Fibroblast of skin of scalp (primary cell): ENCODE results near the gene UVSSA. TPM values are rescaled to one million over a fixed set of nuclear protein-coding genes. Genes with fewer than 3 reads are reported as not detected.

Source experiments
- DNase-seq: peaks from one replicate; pipeline ENCODE4 v3.0.0-alpha.2; 2013
- polyA plus RNA-seq, 2 experiments: library from polyadenylated mRNA; unstranded; fragments of 120-200 nt; gene quantifications; one replicate each; pipeline ENCODE4 v1.2.1, GENCODE V29; 2013; ENCODE audit not compliant: insufficient read length in 2 of 2

The UVSSA gene
- polyA plus RNA-seq (2013, experiment 1 of 2; ENCODE audit: insufficient read length): 9.5 TPM
- polyA plus RNA-seq (2013, experiment 2 of 2; ENCODE audit: insufficient read length): 8.8 TPM

GRCh38 chr4:1346781-1347409 is at the start of gene UVSSA:
Gene UVSSA (plus strand): TSS chr4:1347208. CDS start chr4:1348092, 884 bp downstream.
- peak; percentile 100 for DNase-seq

GRCh38 chr4:1297456-1298325 is 49.3 kb upstream of the UVSSA start:
- DNase-seq: no peak

GRCh38 chr4:1298461-1298860 is 48.5 kb upstream of the UVSSA start:
- no peak for DNase-seq

GRCh38 chr4:1299301-1299860 is 47.6 kb upstream of the UVSSA start:
- DNase-seq: no peak

- peak; percentile 14 for DNase-seq
Observed at GRCh38 chr4:1300466-1301455, 46.2 kb upstream of the UVSSA start.

DNA sequence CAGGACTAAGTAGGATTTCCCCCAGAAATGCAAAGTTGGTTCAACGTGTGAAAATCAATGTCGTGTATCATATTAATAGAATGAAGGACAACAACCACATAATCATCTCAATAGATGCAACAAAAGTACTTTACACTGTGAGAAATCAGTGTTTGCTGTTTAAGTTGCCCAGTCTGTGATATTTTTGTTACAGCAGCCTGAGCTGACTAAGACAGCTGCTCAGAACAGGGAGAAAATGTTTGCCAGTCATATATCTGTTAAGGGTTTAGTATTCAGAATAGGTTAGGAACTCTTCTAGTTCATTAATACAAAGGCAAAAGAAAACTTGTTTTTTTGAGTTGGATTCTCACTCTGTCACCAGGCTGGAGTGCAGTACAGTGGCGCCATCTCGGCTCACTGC is 44.8 kb upstream of the UVSSA start:
- DNase-seq: no peak

GRCh38 chr4:1305261-1305711 is 41.7 kb upstream of the UVSSA start:
- no peak for DNase-seq

DNA sequence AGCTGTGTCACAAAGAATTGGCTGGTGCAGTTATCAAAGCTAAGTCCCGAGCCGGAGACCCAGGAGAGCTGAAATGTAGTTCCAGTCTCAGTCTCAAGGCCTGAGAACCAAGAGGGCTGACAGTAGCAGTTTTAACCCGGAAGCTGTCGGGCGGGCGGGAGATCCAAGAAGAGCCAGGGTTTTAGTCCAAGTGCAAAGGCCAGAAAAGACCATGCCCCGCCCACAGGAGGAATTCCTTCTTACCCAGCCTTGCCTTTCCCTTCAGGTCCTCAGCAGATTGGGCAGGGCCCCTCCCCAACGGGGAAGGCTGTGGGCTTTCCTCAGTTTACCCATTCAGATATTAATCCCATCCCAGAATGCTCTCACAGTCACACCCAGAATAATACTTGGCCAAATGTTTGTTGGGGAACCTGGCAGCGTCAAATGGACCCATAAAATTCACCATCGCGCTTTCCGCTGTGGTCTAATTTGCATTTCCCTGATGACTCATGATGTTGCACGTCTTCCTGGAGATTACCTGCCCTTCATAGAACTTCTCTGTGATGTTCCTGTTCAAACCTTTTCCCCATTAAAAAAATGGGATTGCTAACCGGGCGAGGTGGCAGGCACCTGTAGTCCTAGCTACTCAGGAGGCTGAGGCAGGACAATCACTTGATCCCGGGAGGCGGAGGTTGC is 41.1 kb upstream of the UVSSA start:
- no peak for DNase-seq

DNA sequence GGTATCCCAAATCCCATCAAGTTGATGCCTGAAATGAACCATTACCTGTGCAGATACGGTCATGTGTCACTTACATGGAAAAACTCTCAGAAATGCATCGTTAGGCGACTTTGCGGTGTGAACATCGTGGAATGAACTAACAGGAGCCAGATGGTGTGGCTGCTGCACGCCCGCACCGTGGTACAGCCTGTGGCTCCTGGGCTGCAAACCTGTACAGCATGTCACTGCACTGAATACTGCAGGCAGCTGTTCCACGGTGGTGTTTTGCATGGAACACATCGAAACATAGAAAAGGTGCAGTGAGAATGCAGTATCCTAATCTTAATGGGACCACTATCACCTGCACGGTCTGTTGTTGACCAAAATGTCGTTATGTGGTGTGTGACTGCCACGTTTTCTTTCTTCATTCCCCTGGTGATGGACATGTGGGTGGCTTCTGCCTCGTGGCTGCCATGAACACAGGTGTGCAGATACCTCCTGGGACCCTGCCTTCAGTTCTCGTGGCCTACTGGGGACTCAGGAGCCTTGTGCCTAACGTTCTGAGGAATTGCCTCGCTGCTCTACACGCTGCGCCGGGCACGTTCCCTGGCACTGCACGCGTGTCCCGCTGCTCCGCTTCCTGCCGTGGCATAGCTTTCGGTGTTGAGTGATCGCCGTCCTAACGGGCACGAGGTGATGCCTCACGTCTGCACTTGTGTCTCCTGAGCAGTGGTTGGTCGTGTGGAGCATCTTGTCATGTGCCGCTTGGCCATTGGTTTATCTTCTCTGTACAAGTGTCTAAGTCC is 38.9 kb upstream of the UVSSA start:
- no peak for DNase-seq

- DNase-seq: peak; percentile 92
Observed at GRCh38 chr4:1309261-1310010, 37.6 kb upstream of the UVSSA start.

DNA sequence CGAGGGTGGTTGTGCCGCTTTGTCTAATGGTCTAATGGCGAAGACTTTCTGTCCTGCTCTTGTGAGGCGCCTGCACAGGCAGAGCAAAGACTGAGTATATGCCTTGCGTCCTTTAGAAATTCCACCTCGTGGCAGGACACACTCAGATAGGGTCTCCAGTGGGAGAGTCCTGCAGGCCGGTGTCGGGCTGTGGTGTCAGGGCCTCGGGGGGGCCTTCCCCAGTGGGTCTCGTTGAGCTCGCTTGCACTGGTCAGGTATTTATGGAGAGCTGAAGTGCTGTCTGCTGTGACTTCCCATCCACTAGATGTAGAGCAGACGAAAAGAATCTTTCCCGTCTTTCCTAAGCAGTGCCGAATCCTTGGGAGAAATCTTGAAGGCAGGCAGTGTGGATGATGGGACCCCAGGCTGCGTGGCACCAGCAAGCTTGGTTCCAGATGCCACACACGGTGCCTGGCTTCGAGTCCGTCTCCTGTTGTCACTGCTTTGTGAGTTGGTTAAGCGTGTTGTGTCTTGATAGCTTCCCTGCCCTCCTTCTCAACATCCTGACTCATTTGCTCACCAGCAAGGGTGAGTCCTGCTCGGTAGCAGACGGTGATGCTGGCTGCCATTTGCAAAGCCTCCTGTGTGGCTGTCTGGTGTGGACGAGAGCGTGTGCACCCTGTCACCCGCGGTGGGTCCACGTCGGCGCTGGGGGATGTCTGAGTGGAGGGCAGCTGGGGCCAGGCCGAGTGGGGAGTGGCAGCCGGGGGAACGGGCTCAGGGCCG is 36.8 kb upstream of the UVSSA start:
- DNase-seq: no peak

DNA sequence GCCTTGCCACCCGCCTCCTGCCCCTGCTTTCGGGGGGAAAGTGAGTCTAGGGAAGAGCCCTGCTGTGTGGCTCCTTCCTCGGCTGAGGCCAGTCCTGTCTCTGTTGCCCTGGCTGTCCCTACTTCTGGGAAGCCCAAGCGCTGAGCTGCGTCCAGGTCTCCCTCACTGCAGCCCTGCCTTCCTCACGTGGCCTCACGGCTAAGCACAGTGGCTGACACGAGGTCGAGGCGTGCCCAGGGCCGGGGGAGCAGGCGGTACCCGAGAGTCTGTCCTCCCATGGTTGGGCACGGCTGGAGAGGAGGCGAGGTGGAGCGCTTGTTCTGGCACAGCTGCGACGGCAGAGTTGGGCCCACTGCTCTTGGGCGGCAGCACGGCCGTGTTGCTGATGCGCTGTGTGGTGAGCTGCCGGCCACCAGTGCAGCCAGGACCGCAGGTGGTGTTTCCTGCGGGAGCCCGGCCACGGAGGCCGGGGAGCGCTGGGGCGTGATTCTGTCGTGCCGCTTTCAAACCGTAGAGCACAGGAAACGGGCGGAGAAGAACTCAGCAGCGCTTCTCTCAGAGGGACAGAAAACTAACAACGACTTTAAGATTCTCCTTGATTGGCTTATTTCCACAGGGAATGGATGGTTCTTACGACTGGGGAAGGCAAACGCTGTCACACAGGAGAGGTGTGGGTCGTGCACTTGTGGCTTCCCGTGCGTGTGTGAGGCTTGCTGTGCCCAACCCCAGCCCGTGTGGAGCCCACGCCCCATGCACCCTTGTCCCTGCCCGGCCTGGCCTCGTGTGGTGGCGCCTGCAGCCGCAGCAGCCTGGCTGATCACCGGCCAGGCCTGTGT is 36.0 kb upstream of the UVSSA start:
- no peak for DNase-seq

GRCh38 chr4:1312821-1313640 is 34.0 kb upstream of the UVSSA start:
- no peak for DNase-seq

DNA sequence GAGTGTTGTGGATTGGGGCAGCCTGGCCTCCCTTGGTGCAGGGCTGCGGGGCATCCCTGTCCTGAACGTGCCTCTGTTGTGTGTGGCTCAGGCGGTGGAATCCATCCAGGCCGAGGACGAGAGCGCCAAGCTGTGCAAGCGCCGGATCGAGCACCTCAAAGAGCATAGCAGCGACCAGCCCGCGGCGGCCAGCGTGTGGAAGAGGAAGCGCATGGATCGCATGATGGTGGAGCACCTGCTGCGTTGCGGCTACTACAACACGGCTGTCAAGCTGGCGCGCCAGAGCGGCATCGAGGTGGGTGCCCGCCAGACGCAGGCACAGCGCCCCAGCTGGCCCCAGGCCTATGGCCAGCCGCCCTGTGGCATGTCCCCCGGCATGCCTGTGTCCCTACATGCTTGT is 31.7 kb upstream of the UVSSA start:
- no peak for DNase-seq

DNA sequence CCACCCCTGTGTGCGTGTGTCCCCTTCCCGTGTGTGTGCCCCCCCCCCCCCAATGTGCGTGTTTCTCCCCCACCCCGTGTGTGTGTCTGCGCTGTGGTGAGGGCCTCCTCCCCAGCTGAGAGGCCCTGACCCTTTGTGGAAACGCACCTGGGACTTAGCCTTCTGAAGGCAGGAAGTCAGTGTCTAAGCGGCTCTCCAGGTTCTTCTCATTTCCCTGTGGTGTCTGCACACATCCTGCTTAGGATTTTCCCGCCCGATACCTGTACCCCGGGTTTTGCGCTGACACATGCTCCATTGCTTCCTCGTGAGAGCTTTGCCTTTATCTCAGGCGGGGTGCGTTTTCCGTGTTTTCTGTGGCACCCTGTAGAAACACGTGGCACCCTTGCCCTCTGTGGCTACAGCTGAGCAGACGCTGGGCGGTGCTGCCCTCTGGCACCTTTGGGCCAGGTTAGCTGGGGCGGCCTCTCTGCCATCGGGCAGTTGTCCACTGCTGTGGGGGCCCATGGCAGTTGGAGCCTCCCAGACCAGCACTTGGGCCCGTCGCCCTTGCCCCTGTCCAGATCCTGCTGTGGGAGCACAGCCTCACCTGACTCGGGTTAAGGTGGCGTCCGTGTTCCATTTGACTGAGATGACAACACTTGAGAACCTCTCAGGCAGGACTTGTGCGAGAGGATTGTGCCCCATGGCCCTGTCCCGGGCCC is 31.0 kb upstream of the UVSSA start:
- DNase-seq: no peak

GRCh38 chr4:1316537-1317168 is 30.4 kb upstream of the UVSSA start:
- DNase-seq: no peak
